ENCODE results near the gene OR10V1. TPM values are rescaled to one million over a fixed set of nuclear protein-coding genes. Genes with fewer than 3 reads are reported as not detected.
A peak's percentile ranks its signal among the peaks of the same experiment; 100 is the strongest.
"Not testable (repeated sequence)": the region's sequence is repeated elsewhere in the genome, so short reads cannot be mapped to it uniquely, and the experiment has no call there.

OR10V1 gene
- total RNA-seq, 1 donor from 2014 or later, result not detected

DNA sequence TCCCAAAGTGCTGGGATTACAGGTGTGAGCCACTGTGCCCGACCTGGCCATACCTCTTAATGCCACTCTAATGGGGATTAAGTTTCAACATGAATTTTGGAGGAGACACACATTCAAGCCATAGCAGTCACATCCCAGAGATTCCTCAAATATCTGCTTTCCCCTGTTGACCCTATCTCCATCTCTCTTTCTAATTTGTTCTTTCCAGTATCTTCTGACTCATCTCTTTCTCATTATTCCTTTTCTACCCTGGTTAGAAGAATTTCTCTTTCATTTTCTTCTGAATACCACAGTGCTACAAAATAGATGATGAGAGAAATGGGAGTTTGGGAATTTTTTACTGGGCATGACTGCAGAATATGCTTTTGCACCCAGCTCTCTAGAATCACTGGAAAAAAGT, 5.1 kb downstream of the OR10V1 start:
- ATAC-seq, result no peak

DNA sequence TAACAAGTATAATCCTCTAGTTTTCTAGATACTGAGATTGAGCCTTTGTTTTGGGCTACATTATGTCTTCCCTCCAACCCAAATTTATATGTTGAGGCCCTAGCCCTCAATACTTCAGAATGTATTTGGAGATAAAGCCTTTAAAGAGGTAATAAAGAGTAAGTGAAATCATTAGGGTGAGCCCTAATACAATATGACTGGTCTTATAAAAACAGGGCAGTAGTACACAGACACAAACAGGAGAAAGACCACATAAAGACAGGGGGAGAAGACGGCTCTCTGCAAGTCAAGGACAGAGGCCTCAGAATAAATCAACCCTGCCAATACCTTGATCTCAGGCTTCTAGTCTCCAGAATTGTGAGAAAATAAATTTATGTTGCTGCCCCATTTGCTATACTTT, 6.3 kb downstream of the OR10V1 start:
- ATAC-seq, result no peak

DNA sequence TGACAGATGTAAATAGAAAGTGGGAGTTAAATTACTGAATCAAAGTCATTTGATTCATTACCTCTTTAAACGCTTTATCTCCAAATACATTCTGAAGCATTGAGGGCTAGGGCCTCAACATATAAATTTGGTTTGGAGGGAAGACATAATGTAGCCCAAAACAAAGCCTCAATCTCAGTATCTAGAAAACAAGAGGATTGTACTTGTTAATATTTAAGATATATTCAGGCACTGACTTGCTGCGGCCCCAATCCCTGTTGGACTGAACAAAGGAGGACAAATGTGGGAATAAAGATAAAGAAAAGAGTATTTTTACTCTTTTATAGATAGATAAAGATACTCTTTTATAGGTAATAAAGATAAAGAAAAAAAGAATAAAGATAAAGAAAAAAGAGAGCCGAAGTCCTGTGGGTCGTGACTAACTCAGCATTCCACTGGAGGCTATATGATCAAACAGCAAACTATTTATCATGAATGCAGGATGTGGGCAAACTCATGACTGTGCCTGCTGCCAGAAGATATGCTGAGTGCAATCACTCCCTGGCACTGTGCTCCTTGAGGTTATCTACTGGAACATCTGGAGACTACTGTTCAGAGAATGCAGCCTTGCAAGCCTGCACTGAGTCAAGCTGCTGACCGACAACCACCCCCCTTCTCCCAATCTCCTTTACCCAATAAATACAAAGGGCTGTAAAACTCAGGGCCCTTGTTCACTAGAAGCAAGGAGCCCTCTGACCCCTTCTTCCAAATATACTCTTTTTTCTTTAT, 6.9 kb downstream of the OR10V1 start:
- ATAC-seq, result no peak

DNA sequence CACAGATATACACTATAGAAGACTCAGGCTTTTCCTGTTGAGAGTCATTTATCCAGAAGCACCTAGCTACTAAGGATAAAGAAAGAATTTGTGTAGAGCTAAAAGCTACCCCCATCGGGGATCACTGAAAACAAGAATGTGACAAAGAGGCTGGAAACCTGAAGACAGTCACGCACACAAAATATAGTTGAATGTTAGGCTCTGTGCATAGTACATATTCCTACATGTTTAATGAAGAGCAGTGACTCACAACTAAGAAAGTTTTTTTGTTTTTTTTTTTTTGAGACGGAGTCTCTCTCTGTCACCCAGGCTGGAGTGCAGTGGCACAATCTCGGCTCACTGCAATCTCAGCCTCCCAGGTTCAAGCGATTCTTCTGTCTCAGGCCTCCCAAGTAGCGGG, 8.4 kb downstream of the OR10V1 start:
- no peak for ATAC-seq

DNA sequence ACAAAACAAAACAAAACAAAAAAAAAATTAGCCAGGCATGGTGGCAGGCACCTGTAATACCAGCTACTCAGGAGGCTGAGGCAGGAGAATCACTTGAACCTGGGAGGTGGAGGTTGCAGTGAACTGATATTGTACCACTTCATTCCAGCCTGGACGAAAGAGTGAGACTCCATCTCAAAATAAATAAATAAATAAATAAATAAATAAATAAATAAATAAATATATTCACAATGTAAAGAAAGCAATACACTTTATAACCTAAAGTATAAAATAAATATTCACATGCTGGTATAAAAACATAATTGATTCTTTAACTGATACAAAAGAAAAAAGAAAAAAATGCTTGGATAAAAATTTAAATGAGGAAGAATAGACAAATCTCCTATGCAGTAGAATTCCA, 10.1 kb downstream of the OR10V1 start:
- ATAC-seq, result not testable (repeated sequence)

DNA sequence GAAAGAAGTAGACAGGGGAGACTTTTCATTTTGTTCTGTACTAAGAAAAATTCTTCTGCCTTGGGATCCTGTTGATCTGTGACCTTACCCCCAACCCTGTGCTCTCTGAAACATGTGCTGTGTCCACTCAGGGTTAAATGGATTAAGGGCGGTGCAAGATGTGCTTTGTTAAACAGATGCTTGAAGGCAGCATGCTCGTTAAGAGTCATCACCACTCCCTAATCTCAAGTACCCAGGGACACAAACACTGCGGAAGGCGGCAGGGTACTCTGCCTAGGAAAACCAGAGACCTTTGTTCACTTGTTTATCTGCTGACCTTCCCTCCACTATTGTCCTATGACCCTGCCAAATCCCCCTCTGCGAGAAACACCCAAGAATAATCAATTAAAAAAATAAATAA, 13.5 kb downstream of the OR10V1 start:
- ATAC-seq, result not testable (repeated sequence)

DNA sequence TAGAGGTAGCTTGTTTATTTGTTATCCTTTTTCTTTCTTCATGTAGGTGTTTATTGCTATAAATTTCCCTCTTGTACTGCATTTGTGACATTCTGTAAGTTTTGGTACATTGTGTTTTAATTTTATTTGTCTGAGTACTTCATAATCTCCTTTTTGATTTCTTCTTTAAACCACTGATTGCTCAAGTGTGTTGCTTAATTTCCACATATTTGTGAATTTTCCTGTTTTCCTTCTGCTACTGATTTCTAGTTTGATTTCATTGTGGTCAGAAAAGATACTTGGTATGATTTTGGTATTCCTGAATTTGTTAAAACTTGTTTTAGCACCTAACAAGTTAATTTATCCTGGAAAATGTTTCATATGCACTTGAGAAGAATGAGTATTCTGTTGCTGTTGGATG, 15.1 kb downstream of the OR10V1 start:
- ATAC-seq, result no peak

DNA sequence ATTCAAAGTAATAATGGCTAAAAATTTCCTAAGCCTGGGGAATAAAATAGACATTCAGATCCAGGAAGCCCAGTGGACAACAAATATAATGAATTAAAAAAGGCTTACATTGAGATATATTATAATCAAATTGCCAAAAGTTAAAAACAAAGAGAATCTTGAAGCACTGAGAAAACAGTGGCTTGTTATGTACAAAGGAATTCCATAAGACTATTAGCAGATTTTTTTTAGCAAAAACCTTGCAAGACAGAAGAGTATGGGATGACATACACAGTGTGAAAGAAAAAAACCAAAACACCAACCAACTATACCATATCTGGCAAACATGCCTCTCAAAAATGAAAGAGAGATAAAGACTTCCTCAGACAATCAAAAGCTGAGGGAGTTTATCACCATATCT, 20.7 kb downstream of the OR10V1 start:
- ATAC-seq, result no peak

DNA sequence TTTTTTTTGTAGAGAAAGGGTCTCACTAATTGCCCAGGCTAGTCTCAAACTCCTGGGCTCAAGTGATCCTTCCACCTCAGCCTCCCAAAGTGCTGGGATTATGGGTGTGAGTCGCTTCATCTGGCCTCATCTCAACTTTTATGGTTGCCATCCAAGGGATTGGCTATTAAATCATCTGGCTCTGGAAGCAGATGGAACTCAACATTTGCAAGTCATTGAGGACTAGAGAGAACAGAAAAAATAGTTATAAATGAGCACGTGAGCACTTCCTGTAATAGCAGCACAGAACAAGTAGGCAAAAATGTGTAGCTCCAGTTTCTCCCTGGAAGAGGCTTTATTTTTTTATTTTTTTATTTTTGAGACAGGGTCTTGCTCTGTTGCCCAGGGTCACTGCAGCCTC, 22.5 kb downstream of the OR10V1 start:
- no peak for ATAC-seq

DNA sequence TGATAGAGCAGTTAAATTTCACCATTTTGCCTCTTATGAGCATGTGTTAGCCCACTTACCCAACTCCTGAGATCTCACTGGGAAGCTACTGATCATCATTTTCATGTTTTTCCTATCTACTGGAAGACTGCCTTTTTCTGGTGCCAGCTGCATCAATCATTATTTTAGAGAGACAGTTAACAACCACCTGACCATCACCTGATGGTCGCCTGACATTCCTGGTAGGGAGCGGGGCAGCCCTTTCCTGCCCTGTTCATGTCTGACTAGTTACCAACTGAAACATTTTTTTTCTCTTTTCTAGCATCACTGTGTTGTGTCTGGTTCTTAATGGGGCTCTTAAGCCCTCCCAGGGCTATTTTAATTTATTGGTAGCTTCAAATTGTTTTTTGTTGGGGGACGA, 24.6 kb downstream of the OR10V1 start:
- ATAC-seq, result no peak

DNA sequence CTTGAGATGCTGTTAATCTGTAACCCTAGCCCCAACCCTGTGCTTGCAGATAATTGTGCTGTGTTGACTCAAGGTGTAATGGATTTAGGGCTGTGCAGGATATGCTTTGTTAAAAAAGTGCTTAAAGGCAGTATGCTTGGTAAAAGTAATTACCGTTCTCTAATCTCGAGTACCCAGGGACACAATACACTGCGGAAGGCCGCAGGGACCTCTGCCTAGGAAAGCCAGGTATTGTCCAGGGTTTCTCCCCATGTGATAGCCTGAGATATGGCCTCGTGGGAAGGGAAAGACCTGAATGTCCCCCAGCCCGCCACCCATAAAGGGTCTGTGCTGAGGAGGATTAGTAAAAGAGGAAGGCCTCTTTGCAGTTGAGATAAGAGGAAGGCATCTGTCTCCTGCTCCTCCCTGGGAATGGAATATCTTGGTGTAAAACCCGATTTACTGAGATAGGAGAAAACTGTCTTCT, 32.4 kb downstream of the OR10V1 start:
- not testable (repeated sequence) for ATAC-seq

DNA sequence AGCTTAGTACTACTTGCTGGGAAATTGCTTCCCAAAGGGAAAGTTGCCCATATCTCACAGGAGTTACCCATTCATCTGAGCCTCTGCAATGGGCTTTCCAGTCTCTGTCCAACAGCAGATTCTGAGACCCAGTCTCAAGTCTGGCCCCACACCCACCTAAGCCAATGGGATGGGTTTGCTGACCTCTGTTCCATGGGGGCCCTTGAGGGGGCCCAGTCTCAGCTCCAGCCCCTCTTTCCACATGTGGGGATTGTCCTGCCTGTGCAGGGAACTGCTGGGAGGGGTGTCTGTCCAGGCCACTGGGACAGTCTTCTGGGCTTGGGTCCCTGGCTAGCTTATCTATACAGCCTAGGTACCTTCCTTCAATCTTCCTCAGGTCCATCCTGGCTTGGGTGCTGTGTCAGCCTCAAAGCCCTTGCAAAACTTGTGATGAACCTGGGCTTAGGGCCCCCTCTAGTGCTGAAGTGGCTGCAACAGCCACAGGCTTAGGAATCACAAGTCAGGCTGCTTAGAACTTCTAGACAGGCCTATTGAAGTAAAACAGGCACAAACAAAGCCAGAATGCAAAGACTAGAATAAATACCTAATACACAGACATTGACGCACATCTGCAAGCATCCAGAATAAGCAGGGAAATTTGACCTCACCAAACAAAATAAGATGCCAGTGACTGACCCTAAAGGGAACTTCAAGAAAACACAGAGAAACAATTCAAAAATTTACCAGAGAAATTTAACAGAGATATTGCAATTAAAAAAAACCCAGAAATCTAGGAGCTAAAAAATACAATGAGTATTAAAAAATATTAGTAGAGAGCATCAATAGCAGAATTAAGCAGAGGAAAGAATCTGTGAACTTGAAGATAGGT, 33.1 kb downstream of the OR10V1 start:
- peak; percentile 86 for ATAC-seq

DNA sequence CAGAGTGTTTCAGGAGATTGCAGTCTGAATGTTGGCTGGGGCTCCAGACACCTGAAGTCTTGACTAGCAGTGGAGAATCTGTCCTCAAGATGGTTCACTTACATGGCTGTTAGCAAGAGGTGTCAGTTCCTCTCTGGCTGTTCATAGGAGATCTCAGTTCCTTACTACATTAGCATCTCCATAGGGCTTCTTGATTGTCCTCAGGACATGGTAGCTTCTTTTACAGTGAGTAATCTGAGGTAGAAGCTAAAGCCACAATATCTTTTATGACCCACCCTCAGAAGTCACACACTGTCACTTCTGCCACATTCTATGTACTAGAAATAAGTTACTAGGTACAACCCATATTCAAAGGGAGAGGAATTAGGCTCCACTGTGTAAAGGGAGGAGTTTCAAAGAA, 34.3 kb downstream of the OR10V1 start:
- no peak for ATAC-seq

DNA sequence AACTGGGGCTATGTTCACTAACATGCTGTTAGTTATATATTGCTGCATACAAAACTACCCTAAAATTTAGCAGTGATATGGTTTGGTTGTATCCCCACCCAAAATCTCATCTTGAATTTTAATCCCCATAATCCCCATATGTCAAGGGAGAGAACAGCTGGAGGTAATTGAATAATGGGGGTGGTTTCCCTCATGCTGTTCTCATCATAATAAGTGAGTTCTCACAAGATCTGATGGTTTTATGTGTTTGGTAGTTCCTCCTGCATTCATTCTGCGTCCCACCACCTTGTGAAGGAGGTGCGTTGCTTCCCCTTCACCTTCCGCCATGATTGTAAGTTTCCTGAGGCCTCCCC, 34.9 kb downstream of the OR10V1 start:
- no peak for ATAC-seq

DNA sequence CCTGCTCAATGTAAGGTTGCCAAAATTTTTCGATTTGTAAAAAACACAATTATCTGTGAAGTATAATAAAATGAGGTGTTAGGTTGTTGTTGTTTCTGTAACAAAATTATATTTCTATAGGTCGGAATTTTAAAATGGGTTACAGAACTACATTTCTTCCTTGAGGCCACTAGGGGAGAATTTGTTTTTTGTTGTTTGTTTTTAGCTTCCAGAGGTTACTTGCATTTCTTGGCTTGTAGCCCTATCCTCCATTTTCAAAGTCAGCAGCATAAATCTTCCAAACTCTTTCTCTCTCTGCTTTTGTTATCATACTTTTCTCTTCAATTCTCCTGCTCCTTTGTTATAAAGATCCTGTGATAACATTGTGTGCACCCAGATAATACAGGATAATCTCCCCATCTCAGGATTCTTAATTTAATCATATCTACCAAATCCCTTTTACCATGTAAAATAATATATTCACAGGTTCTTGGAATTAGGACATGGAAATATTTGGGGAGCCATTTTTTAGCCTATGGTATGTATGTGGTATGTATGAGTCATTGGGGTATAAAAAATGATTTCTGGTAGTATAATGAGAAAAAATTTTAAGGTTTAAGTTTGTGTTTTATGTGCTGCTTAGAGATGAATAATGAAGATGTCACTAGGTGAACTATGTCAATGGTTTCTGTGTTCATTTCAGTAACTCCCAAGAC, 35.4 kb downstream of the OR10V1 start:
- ATAC-seq, result no peak

DNA sequence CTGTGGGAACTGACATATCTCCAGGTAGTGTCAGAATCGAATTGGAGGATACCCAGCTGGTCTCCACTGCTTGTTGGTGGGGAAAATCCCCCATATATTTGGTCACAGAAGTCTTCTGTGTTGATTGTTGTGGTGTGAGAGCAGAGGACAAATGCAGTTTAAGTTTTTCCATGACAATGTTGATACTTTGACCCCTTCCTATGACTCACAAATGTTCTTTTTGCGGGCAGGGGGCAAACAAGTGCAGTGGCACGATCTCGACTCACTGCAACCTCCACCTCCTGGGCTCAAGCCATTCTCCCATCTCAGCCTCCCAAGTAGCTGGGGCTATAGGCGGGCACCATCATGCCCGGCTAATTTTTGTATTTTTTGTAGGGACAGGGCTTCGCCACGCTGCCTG, 37.4 kb downstream of the OR10V1 start:
- no peak for ATAC-seq

DNA sequence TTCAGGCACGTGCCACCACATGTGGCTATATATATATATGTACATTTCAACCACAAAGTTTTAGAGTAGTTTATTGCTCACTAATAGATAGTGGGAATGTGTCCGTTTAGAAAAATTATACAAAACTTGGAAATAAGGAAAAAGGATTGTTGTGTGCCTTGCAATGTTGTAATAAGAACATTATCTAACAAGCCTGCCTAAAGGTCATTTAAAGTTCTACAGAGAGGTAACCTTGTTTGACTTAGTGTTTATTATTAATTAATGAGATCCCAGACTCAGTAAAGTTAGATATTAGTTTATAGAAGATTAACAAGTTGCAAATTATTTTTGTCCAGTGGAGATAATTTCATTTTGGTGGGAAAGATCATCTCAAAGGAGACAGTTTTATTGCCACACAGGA, 39.4 kb downstream of the OR10V1 start:
- no peak for ATAC-seq

DNA sequence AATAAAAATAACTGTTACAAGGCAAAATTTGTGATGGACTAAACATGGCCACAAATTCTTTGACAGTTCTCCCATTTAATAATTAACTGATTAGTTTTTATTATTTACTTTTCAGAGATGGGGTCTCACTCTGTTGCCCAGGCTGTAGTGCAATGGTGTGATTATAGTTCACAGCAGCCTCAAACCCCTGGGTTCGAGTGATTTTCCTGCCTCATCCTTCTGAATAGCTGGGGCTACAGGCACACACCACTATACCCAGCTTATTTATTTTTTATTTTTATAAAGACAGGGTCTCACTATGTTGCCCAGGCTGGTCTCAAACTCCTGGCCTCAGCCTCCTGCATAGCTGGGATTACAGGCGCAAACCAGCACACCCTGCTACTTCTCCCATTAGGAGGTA, 40.4 kb downstream of the OR10V1 start:
- ATAC-seq, result no peak

DNA sequence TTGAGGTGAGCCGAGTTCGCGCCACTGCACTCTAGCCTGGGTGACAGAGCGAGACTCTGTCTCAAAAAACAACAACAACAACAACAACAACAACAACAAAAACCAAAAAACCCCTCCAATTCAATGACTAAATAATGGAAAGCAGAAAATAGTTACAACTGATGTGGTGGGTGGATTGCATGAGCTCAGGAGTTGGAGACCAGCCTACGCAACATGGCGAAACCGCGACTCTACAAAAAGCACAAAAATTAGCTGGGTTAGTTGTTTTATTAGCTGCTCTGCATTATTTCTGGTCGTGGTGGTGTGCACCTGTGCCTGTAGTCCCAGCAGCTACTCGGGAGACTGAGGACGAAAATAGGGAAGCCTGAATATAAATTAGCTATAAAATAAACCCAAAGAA, 42.2 kb downstream of the OR10V1 start:
- no peak for ATAC-seq

DNA sequence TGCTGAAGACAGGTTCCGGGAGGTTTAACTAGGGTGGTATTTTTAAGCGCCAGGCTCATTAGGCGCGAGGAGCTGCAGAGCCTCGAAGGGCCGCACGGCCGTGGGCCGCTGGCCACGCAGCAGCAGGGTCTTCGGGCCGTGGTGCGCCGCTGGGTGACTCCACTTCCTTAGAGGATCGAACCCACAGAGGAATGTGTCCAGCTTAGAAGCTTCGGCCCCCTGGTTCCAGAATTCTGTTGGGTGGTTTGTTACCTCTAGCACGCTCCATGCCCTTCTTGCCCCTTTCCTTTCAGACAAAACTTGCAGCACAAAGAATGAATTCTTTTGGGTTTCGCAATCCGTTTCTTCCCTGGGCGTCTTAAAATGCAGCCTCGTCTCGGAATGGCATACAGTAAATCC, 44.0 kb downstream of the OR10V1 start:
- ATAC-seq, result peak; percentile 13

DNA sequence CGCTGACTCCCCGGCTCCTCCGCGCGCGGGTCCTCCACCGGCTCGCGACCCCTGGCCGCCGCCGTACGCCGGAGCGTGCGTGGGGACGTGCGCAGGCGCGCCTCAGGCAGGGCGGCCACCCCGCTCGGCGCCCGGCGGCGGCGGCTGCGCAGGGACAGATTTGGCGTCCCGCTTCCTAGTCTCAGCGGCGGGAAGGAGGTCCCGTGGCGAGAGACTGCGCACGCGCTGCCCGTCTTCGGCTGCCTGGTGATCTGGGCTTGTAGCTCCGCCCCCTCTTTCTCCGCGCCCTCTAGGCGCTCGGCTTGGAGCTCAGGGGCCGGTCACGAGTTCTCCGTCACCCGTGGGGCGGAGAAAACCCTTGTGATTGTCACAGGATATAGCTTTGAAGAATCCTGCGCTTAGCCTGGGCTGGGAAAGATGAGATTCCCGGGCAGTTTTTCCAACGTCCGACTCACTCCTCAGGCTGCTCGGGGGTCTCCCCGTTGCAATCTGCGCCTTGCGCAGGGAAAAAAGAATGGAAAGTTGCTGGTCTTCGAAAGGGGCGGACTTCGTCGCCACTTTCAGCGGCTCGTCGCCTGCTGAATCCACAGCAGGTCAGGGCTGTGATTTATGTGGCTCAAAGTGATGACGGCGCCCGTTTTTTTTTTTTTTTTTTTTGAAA, 44.6 kb downstream of the OR10V1 start, which contains the start of gene PATL1:
Gene PATL1, minus strand, starts transcription at position 88 of the 661 bp plus-strand sequence. CDS start 142 bp downstream, outside the sequence.
- ATAC-seq, result peak; percentile 99

DNA sequence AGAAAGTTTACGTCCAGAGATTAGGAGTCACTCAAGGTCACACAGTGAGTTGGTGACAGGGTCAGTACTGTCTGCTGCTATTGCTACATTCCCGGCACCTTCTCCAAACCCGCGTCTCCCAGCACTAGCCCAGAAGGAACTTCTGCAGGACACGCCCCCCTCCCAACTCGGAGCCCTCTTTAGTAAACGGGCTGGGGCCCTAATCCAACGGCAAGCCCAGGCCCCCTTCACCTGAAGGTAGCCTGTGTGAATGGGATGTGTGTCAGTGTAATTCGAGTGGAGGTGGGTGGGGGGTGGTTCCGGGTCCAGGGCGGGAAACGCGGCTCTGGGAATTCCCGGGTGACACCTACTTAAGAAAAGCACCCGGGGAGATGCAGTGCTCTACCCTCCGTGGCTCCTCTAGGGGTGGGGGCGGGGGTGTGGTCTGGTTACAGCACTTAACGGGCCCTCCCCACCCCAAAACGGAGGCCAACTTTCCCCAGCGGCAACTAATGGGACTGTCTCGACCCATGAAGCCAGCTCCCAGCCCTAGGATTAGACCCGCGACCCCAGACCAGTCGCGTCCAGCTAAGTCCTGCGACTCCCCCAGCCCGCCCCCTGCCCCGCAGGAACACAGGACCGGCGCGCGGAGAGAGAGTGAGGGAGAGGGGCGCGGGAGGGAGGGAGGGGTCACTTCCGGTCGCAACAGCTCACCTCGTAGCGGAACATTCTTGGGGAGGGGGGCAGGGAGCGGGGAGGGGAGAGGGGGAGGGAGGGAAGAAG, 45.3 kb downstream of the OR10V1 start:
- ATAC-seq, result peak; percentile 24
